Suppressor macrophage treated with lipopolysaccharide for 1 hour (primary cell): ENCODE measurements around the gene SEC14L5.
A peak's percentile ranks its signal among the peaks of the same experiment; 100 is the strongest.
"Not testable (repeated sequence)": the region's sequence is repeated elsewhere in the genome, so short reads cannot be mapped to it uniquely, and the experiment has no call there.

Source experiments
- DNase-seq, 3 donors: peaks; one replicate each; pipeline ENCODE4 v3.0.0-alpha.2; 2020 to 2022

The SEC14L5 gene

GRCh38 chr16:4957420-4957719 lies 760 bp upstream of the SEC14L5 start:
- DNase-seq = no peak

- DNase-seq = no peak
Measured at GRCh38 chr16:4958510-4959438, 644 bp downstream of the SEC14L5 start.

- no peak for DNase-seq
Measured at GRCh38 chr16:4960579-4960978, 2.4 kb downstream of the SEC14L5 start.

- DNase-seq = no peak
Measured at GRCh38 chr16:4962716-4963115, 4.6 kb downstream of the SEC14L5 start.

GRCh38 chr16:4963527-4963926 lies 5.4 kb downstream of the SEC14L5 start:
- DNase-seq = not testable (repeated sequence)

GRCh38 chr16:4966736-4967453 lies 8.8 kb downstream of the SEC14L5 start:
- DNase-seq = no peak

GRCh38 chr16:4968278-4968677 lies 10.1 kb downstream of the SEC14L5 start:
- not testable (repeated sequence) for DNase-seq

- DNase-seq = no peak
Measured at GRCh38 chr16:4968879-4969483, 10.9 kb downstream of the SEC14L5 start.

- no peak for DNase-seq
Measured at GRCh38 chr16:4970010-4970409, 11.9 kb downstream of the SEC14L5 start.

GRCh38 chr16:4972938-4973587 lies 14.9 kb downstream of the SEC14L5 start:
- DNase-seq = no peak

- peak; percentile 42 to 58 (median 54) for DNase-seq
Measured at GRCh38 chr16:4976079-4976478, 17.9 kb downstream of the SEC14L5 start.

- no peak for DNase-seq
Measured at GRCh38 chr16:4976611-4977145, 18.5 kb downstream of the SEC14L5 start.

- no peak for DNase-seq
Measured at GRCh38 chr16:4979164-4979563, 21.0 kb downstream of the SEC14L5 start.

- no peak for DNase-seq
Measured at GRCh38 chr16:4979736-4980660, 21.9 kb downstream of the SEC14L5 start.

GRCh38 chr16:4980691-4981090 lies 22.6 kb downstream of the SEC14L5 start:
- no peak for DNase-seq

- no peak for DNase-seq
Measured at GRCh38 chr16:4981473-4981872, 23.3 kb downstream of the SEC14L5 start.

GRCh38 chr16:4982056-4982867 lies 24.1 kb downstream of the SEC14L5 start:
- DNase-seq = no peak

GRCh38 chr16:4984174-4984990 lies 26.3 kb downstream of the SEC14L5 start:
- no peak for DNase-seq

- DNase-seq = no peak
Measured at GRCh38 chr16:4987250-4987579, 29.1 kb downstream of the SEC14L5 start.
